Activated T-helper 17 cell treated with anti-CD3 and anti-CD28 coated beads, Interleukin-2, amount 50 U/mL, for 72 hours (primary cell): ENCODE results near the gene IQCH. TPM values are rescaled to one million over a fixed set of nuclear protein-coding genes. Genes with fewer than 3 reads are reported as not detected.

Experiments used
- ATAC-seq: fragments of 150-1000 bp; cut with Tn5 transposase; replicated peaks from 2 replicates; pipeline ENCODE4 v1.10.0; 2021; ENCODE audit warnings: mild to moderate bottlenecking, moderate library complexity
- H3K27ac Mint-ChIP-seq: one replicate; pipeline ENCODE4 v1.8.0; 2022; ENCODE audit warnings: mixed read lengths
- H3K27me3 Mint-ChIP-seq: one replicate; pipeline ENCODE4 v1.8.0; 2022; ENCODE audit warnings: mixed read lengths
- H3K36me3 Mint-ChIP-seq: one replicate; pipeline ENCODE4 v1.8.0; 2022; ENCODE audit warnings: low read depth, mild to moderate bottlenecking, mixed read lengths
- H3K4me1 Mint-ChIP-seq: one replicate; pipeline ENCODE4 v1.8.0; 2022; ENCODE audit warnings: mixed read lengths
- H3K4me3 Mint-ChIP-seq: one replicate; pipeline ENCODE4 v1.8.0; 2022; ENCODE audit warnings: mild to moderate bottlenecking, mixed read lengths
- H3K9me3 Mint-ChIP-seq: one replicate; pipeline ENCODE4 v1.8.0; 2022; ENCODE audit warnings: mixed read lengths
- total RNA-seq, 2 donors: library from RNA; stranded (reverse); gene quantifications; one replicate each; pipeline ENCODE4 v1.2.3, GENCODE V29; 2022

The IQCH gene
- total RNA-seq, 2 donors from 2014 or later = 0.77 to 0.89 TPM

- Mint-ChIP-seq H3K27ac (no peak overlapping the region), H3K4me1 (no peaks in the 10 kb centered on the region), H3K4me3 (no peak overlapping the region), H3K36me3 (no peaks in the 10 kb centered on the region), H3K9me3 (no peaks in the 10 kb centered on the region), H3K27me3 (peaks cover 4% of the 10 kb centered on the region)
- no peak for ATAC-seq
Measured at GRCh38 chr15:67396114-67396513, 141.5 kb downstream of the IQCH start.

GRCh38 chr15:67397139-67397538 is 142.6 kb downstream of the IQCH start:
- Mint-ChIP-seq H3K27me3 (no peaks in the 10 kb centered on the region), H3K36me3 (no peaks in the 10 kb centered on the region), H3K4me3 (no peak overlapping the region), H3K27ac (no peak overlapping the region), H3K9me3 (no peaks in the 10 kb centered on the region), H3K4me1 (no peaks in the 10 kb centered on the region)
- ATAC-seq = no peak

GRCh38 chr15:67399925-67400324 is 145.3 kb downstream of the IQCH start:
- H3K4me3 Mint-ChIP-seq = no peak overlapping the region
- no peak overlapping the region for H3K27ac Mint-ChIP-seq
- no peaks in the 10 kb centered on the region for H3K9me3 Mint-ChIP-seq
- ATAC-seq = no peak
- no peaks in the 10 kb centered on the region for H3K36me3 Mint-ChIP-seq
- no peaks in the 10 kb centered on the region for H3K27me3 Mint-ChIP-seq
- no peaks in the 10 kb centered on the region for H3K4me1 Mint-ChIP-seq

- Mint-ChIP-seq H3K9me3 (no peaks in the 10 kb centered on the region), H3K27ac (no peak overlapping the region), H3K27me3 (no peaks in the 10 kb centered on the region), H3K36me3 (no peaks in the 10 kb centered on the region), H3K4me1 (no peaks in the 10 kb centered on the region), H3K4me3 (no peak overlapping the region)
- ATAC-seq = no peak
Measured at GRCh38 chr15:67400890-67401289, 146.3 kb downstream of the IQCH start.

DNA sequence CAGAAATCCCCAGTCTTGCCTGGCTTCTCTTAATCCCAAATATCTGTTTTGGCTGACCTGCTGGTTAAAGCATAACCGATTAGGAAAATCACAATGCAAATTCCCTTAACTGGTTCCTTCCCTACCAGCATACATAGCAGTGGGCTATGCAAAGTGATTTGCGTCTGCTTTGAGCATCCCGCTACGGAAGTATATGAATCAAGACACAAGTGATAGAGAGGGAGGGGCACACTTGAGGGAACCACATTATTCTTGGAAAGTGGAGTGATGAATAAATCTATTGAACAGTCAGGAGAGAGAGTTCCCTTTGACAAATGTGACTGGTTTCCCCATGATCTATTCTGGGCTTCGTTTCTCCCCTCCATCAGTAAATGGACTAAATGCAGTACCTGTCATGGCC is 146.8 kb downstream of the IQCH start:
- H3K4me1 Mint-ChIP-seq = no peaks in the 10 kb centered on the region

GRCh38 chr15:67403428-67404154 is 149.0 kb downstream of the IQCH start:
- Mint-ChIP-seq H3K4me1 (no peaks in the 10 kb centered on the region), H3K27me3 (no peaks in the 10 kb centered on the region), H3K9me3 (no peaks in the 10 kb centered on the region), H3K4me3 (no peak overlapping the region), H3K27ac (no peak overlapping the region), H3K36me3 (no peaks in the 10 kb centered on the region)
- ATAC-seq = no peak

More for the DNA sequence above, 146.8 kb downstream of the IQCH start:
- Mint-ChIP-seq H3K36me3 (no peaks in the 10 kb centered on the region), H3K9me3 (no peaks in the 10 kb centered on the region), H3K27ac (no peak overlapping the region), H3K4me3 (no peak overlapping the region), H3K27me3 (no peaks in the 10 kb centered on the region)
- ATAC-seq = no peak

- no peak for ATAC-seq
- Mint-ChIP-seq H3K36me3 (no peaks in the 10 kb centered on the region), H3K4me1 (no peaks in the 10 kb centered on the region), H3K27me3 (no peaks in the 10 kb centered on the region), H3K9me3 (no peaks in the 10 kb centered on the region), H3K4me3 (no peak overlapping the region), H3K27ac (no peak overlapping the region)
Measured at GRCh38 chr15:67405208-67406191, 150.9 kb downstream of the IQCH start.

DNA sequence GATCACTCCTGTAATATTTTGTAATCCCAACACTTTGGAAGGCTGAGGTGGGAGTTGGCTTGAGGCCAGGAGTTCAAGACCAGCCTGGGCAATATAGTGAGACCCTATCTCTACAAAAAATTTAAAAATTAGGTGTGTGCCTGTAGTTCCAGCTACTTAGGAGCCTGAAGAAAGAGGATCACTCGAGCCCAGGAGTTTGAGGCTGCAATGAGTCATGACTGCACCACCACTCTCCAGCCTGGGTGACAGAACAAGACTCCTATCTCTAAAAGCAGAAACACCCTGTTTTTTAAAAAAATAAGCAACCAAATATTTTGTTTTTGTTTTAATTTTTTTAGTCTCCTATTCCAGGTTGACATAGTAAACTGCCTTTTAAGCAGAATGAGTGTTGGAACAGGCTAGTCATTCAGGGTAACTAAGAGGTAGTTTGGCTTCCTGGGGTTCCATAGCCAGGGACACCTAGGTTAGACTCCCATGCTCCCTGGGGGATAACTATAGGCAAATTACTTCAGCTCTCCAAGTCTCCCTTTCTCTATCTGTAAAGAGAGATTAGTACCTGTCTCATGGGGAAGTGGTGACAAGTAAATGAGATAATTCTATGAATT is 151.8 kb downstream of the IQCH start:
- Mint-ChIP-seq H3K27ac (no peak overlapping the region), H3K4me3 (no peak overlapping the region), H3K27me3 (no peaks in the 10 kb centered on the region), H3K9me3 (no peaks in the 10 kb centered on the region), H3K36me3 (no peaks in the 10 kb centered on the region), H3K4me1 (no peaks in the 10 kb centered on the region)
- no peak for ATAC-seq

DNA sequence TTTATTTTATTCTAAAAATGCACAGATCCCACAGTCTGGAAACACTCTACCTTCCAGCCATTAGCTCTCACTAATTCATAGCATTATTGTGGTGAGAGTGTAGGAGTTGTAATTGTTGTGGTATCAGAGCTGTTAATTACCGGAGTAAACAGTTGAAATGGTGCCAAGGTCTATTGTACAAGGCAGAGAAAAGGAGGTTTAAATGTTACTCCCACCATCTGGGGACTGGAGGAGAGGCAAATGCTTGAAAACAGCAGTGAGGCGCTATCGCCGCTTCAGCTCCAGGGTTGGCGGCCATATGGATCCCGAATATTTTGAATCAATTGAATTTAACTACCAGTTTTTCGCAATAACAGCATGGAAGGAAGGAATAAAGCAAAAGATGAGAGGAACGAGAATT is 153.2 kb downstream of the IQCH start:
- H3K36me3 Mint-ChIP-seq = no peaks in the 10 kb centered on the region
- no peak overlapping the region for H3K4me3 Mint-ChIP-seq
- H3K27ac Mint-ChIP-seq = no peak overlapping the region
- no peak for ATAC-seq
- H3K4me1 Mint-ChIP-seq = no peaks in the 10 kb centered on the region
- H3K9me3 Mint-ChIP-seq = no peaks in the 10 kb centered on the region
- no peaks in the 10 kb centered on the region for H3K27me3 Mint-ChIP-seq

- H3K27ac Mint-ChIP-seq = no peak overlapping the region
Measured at GRCh38 chr15:67409175-67409574, 154.6 kb downstream of the IQCH start.

DNA sequence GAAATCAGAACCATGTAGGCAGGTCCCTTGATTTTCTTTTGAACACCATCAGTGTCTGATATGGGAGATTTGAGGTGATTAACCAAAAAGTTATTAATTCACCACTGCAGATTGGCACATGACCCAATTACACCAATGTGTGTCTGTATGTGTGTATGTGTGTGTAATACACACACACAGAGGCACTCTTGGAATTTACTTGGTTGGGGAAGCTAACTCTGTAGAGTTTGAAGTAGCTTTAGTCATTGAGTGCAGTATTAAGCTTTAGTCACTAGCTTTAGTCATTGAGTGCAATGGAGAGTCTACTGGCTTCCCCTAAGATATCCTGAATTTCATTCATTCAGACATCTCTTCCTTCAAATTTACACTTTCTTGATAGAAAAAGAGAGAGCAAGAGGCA is 156.9 kb downstream of the IQCH start:
- no peaks in the 10 kb centered on the region for H3K36me3 Mint-ChIP-seq
- H3K27me3 Mint-ChIP-seq = no peaks in the 10 kb centered on the region
- no peak overlapping the region for H3K4me3 Mint-ChIP-seq
- no peak for ATAC-seq
- H3K4me1 Mint-ChIP-seq = no peaks in the 10 kb centered on the region
- no peaks in the 10 kb centered on the region for H3K9me3 Mint-ChIP-seq
- no peak overlapping the region for H3K27ac Mint-ChIP-seq

More at GRCh38 chr15:67409175-67409574, 154.6 kb downstream of the IQCH start:
- H3K36me3 Mint-ChIP-seq = no peaks in the 10 kb centered on the region
- no peak for ATAC-seq
- H3K27me3 Mint-ChIP-seq = no peaks in the 10 kb centered on the region
- H3K4me1 Mint-ChIP-seq = no peaks in the 10 kb centered on the region
- no peaks in the 10 kb centered on the region for H3K9me3 Mint-ChIP-seq
- H3K4me3 Mint-ChIP-seq = no peak overlapping the region

DNA sequence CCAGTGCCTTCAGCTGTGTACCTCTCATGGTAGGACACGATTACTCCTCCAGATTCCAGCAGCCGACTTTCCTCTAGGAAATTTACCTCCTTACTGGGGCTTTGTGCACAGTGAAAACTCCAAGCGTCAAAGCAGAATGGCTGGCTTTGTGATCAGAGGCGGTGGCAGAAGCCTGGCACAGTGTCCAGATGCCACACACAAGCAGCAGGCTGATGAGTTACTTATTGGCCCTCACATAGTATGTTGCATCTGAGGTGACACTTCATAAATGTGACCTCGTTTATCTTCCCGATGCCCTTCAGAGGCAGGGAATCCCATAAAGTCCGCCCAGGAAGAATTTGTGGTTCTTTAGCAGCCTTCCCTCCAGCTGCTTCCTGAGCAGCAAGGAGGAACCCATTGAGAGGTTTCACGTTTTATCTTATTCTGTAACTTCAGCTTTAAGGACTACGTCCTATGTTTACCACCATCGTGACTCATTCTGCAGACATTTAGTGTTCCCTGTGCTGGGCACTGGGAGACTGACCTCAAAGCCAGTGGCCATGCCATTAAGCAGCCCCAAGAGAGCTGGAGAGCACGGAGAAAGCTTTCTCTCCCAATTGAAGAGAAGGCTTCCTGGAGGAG is 159.3 kb downstream of the IQCH start:
- Mint-ChIP-seq H3K4me1 (no peaks in the 10 kb centered on the region), H3K27ac (no peak overlapping the region), H3K36me3 (no peaks in the 10 kb centered on the region), H3K27me3 (no peaks in the 10 kb centered on the region), H3K9me3 (no peaks in the 10 kb centered on the region), H3K4me3 (no peak overlapping the region)
- no peak for ATAC-seq

GRCh38 chr15:67415181-67415580 is 160.6 kb downstream of the IQCH start:
- Mint-ChIP-seq H3K36me3 (no peaks in the 10 kb centered on the region), H3K27ac (no peak overlapping the region), H3K27me3 (no peaks in the 10 kb centered on the region), H3K4me1 (no peaks in the 10 kb centered on the region), H3K9me3 (no peaks in the 10 kb centered on the region), H3K4me3 (no peak overlapping the region)
- no peak for ATAC-seq

DNA sequence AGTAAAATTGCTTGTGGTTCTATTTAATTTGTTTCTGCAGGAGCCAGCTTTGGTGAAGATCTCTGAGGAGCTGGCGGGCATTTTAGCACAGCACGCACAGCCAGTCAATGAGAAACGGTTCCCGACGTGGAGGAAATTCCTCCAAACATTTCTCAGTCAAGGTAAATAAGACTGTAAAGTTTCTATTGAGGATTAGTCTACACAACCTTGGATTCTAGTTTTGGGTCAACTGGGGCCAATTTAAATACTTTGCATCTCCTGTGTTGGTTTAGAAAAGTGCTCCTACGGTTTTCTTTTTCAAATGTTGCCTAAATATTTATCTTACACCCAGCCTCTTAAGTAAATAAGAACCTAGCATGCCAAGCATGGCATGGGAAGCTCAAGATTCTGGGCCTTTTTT is 162.3 kb downstream of the IQCH start:
- H3K4me1 Mint-ChIP-seq = no peaks in the 10 kb centered on the region
- no peak overlapping the region for H3K27ac Mint-ChIP-seq
- no peak overlapping the region for H3K4me3 Mint-ChIP-seq
- no peaks in the 10 kb centered on the region for H3K27me3 Mint-ChIP-seq
- no peaks in the 10 kb centered on the region for H3K36me3 Mint-ChIP-seq
- no peak for ATAC-seq
- no peaks in the 10 kb centered on the region for H3K9me3 Mint-ChIP-seq
